COLO668 (cell line): ENCODE data around the gene ZIC4.
A peak's percentile ranks its signal among the peaks of the same experiment; 100 is the strongest.

ENCODE experiments used
- DNase-seq: peaks from one replicate; lab custom pipeline; 2025; ENCODE audit not compliant: unreplicated experiment; lab: John Stamatoyannopoulos, UW

Gene ZIC4

GRCh38 chr3:147371771-147372340 is 34.5 kb downstream of the ZIC4 start:
- DNase-seq: no peak

- no peak for DNase-seq
Observed at GRCh38 chr3:147371140-147371539, 35.2 kb downstream of the ZIC4 start.

- DNase-seq: no peak
Observed at GRCh38 chr3:147370349-147370748, 36.0 kb downstream of the ZIC4 start.

GRCh38 chr3:147369661-147370123 is 36.7 kb downstream of the ZIC4 start:
- no peak for DNase-seq

GRCh38 chr3:147369231-147369630 is 37.1 kb downstream of the ZIC4 start:
- no peak for DNase-seq

- peak; percentile 17 for DNase-seq
Observed at GRCh38 chr3:147368561-147369221, 37.7 kb downstream of the ZIC4 start.

GRCh38 chr3:147368151-147368550 is 38.2 kb downstream of the ZIC4 start:
- DNase-seq: no peak

GRCh38 chr3:147367676-147368075 is 38.7 kb downstream of the ZIC4 start:
- DNase-seq: no peak

GRCh38 chr3:147365196-147366115 is 40.9 kb downstream of the ZIC4 start:
- DNase-seq: no peak

- no peak for DNase-seq
Observed at GRCh38 chr3:147364771-147365170, 41.6 kb downstream of the ZIC4 start.

- peak; percentile 30 for DNase-seq
Observed at GRCh38 chr3:147361454-147362420, 44.6 kb downstream of the ZIC4 start.

GRCh38 chr3:147360646-147361453 is 45.5 kb downstream of the ZIC4 start:
- no peak for DNase-seq

- no peak for DNase-seq
Observed at GRCh38 chr3:147360051-147360439, 46.3 kb downstream of the ZIC4 start.

GRCh38 chr3:147359177-147360050 is 46.9 kb downstream of the ZIC4 start:
- DNase-seq: no peak

GRCh38 chr3:147358144-147358992 is 48.0 kb downstream of the ZIC4 start:
- no peak for DNase-seq

- DNase-seq: no peak
Observed at GRCh38 chr3:147356909-147357900, 49.1 kb downstream of the ZIC4 start.
